H1 (cell line): ENCODE results near the gene FOXRED1. TPM values are rescaled to one million over a fixed set of nuclear protein-coding genes. Genes with fewer than 3 reads are reported as not detected.

Experiments used
- CTCF ChIA-PET: fragments of 300-600 bp; sonication (Branson Sonifier 250); formaldehyde crosslinking; loops from one replicate; lab custom pipeline; 2021; ENCODE audit not compliant: partially characterized antibody; lab: Charles Lee
- POLR2A ChIA-PET: fragments of 300-600 bp; sonication (Branson Sonifier 250); formaldehyde crosslinking; loops from one replicate; lab custom pipeline; 2021; ENCODE audit warnings: inconsistent platforms; ENCODE audit not compliant: partially characterized antibody; lab: Charles Lee
- DNase-seq, 2 experiments: peaks; one replicate each; pipeline versions ENCODE4 v3.0.0 to v3.0.0-alpha.2; 2010 to 2022; ENCODE audit warnings: low spot score in 2 of 2, low read depth in 1 of 2, mixed read lengths in 1 of 2
- FAIRE-seq: peaks from 2 replicates; lab custom pipeline; 2011; peaks lifted over from hg19 to GRCh38; lab: Jason Lieb, UNC
- H2AFZ ChIP-seq: 2 replicates; pipeline ENCODE4 v1.8.1; 2012; ENCODE audit warnings: low read length, inconsistent platforms
- H2AK5ac ChIP-seq: 2 replicates; pipeline ENCODE4 v1.6.1; 2013; ENCODE audit warnings: low read depth, low read length
- H2BK120ac ChIP-seq: replicated peaks from 2 replicates; pipeline ENCODE3; 2013; ENCODE audit warnings: low read depth, low read length, inconsistent platforms
- H2BK12ac ChIP-seq: 2 replicates; pipeline ENCODE4 v1.6.1; 2013; ENCODE audit warnings: low read depth, low read length
- H2BK15ac ChIP-seq: 2 replicates; pipeline ENCODE4 v1.6.1; 2013; ENCODE audit warnings: low read length
- H2BK20ac ChIP-seq: 2 replicates; pipeline ENCODE4 v1.6.1; 2013; ENCODE audit warnings: low read length
- H2BK5ac ChIP-seq: 2 replicates; pipeline ENCODE4 v1.6.1; 2013; ENCODE audit warnings: low read depth, low read length
- H3K14ac ChIP-seq: 2 replicates; pipeline ENCODE4 v1.6.1; 2013; ENCODE audit warnings: inconsistent platforms; ENCODE audit not compliant: insufficient read length
- H3K18ac ChIP-seq: 2 replicates; pipeline ENCODE4 v1.6.1; 2013; ENCODE audit warnings: low read length; ENCODE audit errors: extremely low read depth
- H3K23ac ChIP-seq: 2 replicates; pipeline ENCODE4 v1.6.1; 2013; ENCODE audit warnings: inconsistent platforms; ENCODE audit not compliant: insufficient read length
- H3K23me2 ChIP-seq: 2 replicates; pipeline ENCODE4 v1.6.1; 2013; ENCODE audit warnings: low read depth, low read length
- H3K27ac ChIP-seq: 2 replicates; pipeline ENCODE4 v1.6.1; 2011; ENCODE audit warnings: low read depth, low read length, inconsistent platforms
- H3K27me3 ChIP-seq, 4 experiments: replicated peaks in 1 of 4; 1 replicate in 1 of 4; 2 replicates in 3 of 4; pipeline versions ENCODE4 v1.6.1 to v1.8.1; 2011 to 2013; ENCODE audit warnings: low read length in 3 of 4, mild to moderate bottlenecking in 3 of 4, inconsistent platforms in 2 of 4, mixed read lengths in 2 of 4, moderate library complexity in 1 of 4; ENCODE audit not compliant: control insufficient read depth in 3 of 4, insufficient read depth in 3 of 4; ENCODE audit errors: extremely low read depth in 1 of 4
- H3K36me3 ChIP-seq, 4 experiments: 2 replicates each; pipeline versions ENCODE4 v1.6.1 to v1.8.1; 2011 to 2013; ENCODE audit warnings: mild to moderate bottlenecking in 4 of 4, low read length in 3 of 4, moderate library complexity in 2 of 4, control low read depth in 1 of 4, inconsistent platforms in 1 of 4; ENCODE audit not compliant: insufficient read depth in 4 of 4, control insufficient read depth in 2 of 4
- H3K4ac ChIP-seq: replicated peaks from 2 replicates; pipeline ENCODE3; 2013; ENCODE audit warnings: low read length, low read depth, mixed read lengths, inconsistent platforms; ENCODE audit not compliant: insufficient read length
- H3K4me1 ChIP-seq, 4 experiments: replicated peaks in 1 of 4; 1 replicate in 1 of 4; 2 replicates in 3 of 4; pipeline versions ENCODE4 v1.6.1 to v1.8.1; 2011 to 2013; ENCODE audit warnings: low read length in 3 of 4, inconsistent platforms in 2 of 4, mixed read lengths in 1 of 4; ENCODE audit not compliant: insufficient read depth in 4 of 4, control insufficient read depth in 3 of 4
- H3K4me2 ChIP-seq, 2 experiments: 2 replicates each; pipeline versions ENCODE4 v1.6.1 to v1.8.1; 2011 to 2013; ENCODE audit warnings: low read depth in 2 of 2, low read length in 2 of 2, control low read depth in 1 of 2, inconsistent platforms in 1 of 2, mild to moderate bottlenecking in 1 of 2; ENCODE audit not compliant: insufficient read depth in 1 of 2
- H3K4me3 ChIP-seq, 4 experiments: fragments of 200-600, 300-600 bp in 1 of 4; sonication (generic), shearing (Covaris generic), sonication (Bioruptor Twin) in 1 of 4; 2 replicates each; pipeline versions ENCODE4 v1.5.1 to v1.8.1; 2011 to 2016; ENCODE audit warnings: low read length in 4 of 4, low read depth in 3 of 4, control low read depth in 2 of 4, inconsistent platforms in 2 of 4, mild to moderate bottlenecking in 2 of 4, mixed read lengths in 1 of 4, moderate library complexity in 1 of 4; ENCODE audit not compliant: insufficient read depth in 2 of 4; ENCODE audit errors: extremely low read depth in 1 of 4
- H3K56ac ChIP-seq: replicated peaks from 2 replicates; pipeline ENCODE3; 2013; ENCODE audit warnings: low read depth, mild to moderate bottlenecking, mixed read lengths, low read length, inconsistent platforms; ENCODE audit not compliant: insufficient read length
- H3K79me1 ChIP-seq: 2 replicates; pipeline ENCODE4 v1.6.1; 2013; ENCODE audit warnings: low read depth, low read length, control low read depth
- H3K79me2 ChIP-seq, 2 experiments: 2 replicates each; pipeline versions ENCODE4 v1.6.1 to v1.8.1; 2012 to 2013; ENCODE audit warnings: low read length in 2 of 2, mild to moderate bottlenecking in 2 of 2, inconsistent platforms in 1 of 2; ENCODE audit not compliant: insufficient read depth in 2 of 2, control insufficient read depth in 1 of 2
- H3K9ac ChIP-seq, 4 experiments: replicated peaks in 1 of 4; 1 replicate in 1 of 4; 2 replicates in 3 of 4; pipeline versions ENCODE4 v1.6.1 to v1.8.1; 2011 to 2013; ENCODE audit warnings: low read depth in 3 of 4, low read length in 3 of 4, control low read depth in 2 of 4, mild to moderate bottlenecking in 2 of 4, moderate library complexity in 2 of 4, inconsistent platforms in 1 of 4; ENCODE audit errors: extremely low read depth in 1 of 4
- H3K9me3 ChIP-seq, 2 experiments: 2 replicates each; pipeline versions ENCODE4 v1.6.1 to v1.8.1; 2012 to 2013; ENCODE audit warnings: mild to moderate bottlenecking in 2 of 2, moderate library complexity in 2 of 2, control low read depth in 1 of 2, inconsistent platforms in 1 of 2, low read depth in 1 of 2, low read length in 1 of 2, mixed read lengths in 1 of 2; ENCODE audit not compliant: insufficient read depth in 2 of 2
- H4K20me1 ChIP-seq, 2 experiments: replicated peaks in 1 of 2; 2 replicates each; pipeline versions ENCODE3 to v1.8.1; 2011 to 2013; ENCODE audit warnings: inconsistent platforms in 2 of 2, low read length in 2 of 2, mild to moderate bottlenecking in 1 of 2; ENCODE audit not compliant: insufficient read depth in 2 of 2, control insufficient read depth in 1 of 2
- H4K5ac ChIP-seq: 2 replicates; pipeline ENCODE4 v1.6.1; 2013; ENCODE audit warnings: low read length, low read depth, mixed read lengths, inconsistent platforms; ENCODE audit not compliant: insufficient read length
- H4K8ac ChIP-seq: 2 replicates; pipeline ENCODE4 v1.8.0; 2013; ENCODE audit warnings: mild to moderate bottlenecking, moderate library complexity, low read length, inconsistent platforms; ENCODE audit not compliant: insufficient read depth; ENCODE audit errors: extremely low read depth
- H4K91ac ChIP-seq: replicated peaks from 2 replicates; pipeline ENCODE3; 2013; ENCODE audit warnings: low read length, mixed read lengths, inconsistent platforms; ENCODE audit not compliant: insufficient read length
- ASH2L ChIP-seq: fragments of 200-600, 300-600 bp; sonication (generic); IDR thresholded peaks from one replicate; pipeline ENCODE4 v1.7.1; 2017; ENCODE audit warnings: low read length
- ATF3 ChIP-seq: IDR thresholded peaks from 2 replicates; pipeline ENCODE4 v1.6.1; 2011; ENCODE audit warnings: low read depth, mild to moderate bottlenecking, low read length; ENCODE audit not compliant: insufficient read depth
- BRCA1 ChIP-seq: IDR thresholded peaks from 2 replicates; pipeline ENCODE4 v1.6.1; 2012; ENCODE audit warnings: low read depth, low read length, improper control_type of control experiment
- CHD2 ChIP-seq: IDR thresholded peaks from 2 replicates; pipeline ENCODE4 v1.6.1; 2012; ENCODE audit warnings: low read length, improper control_type of control experiment
- CTBP2 ChIP-seq: IDR thresholded peaks from 2 replicates; pipeline ENCODE4 v1.7.0; 2011; ENCODE audit warnings: borderline replicate concordance, mild to moderate bottlenecking, moderate library complexity, mixed read lengths, low read length; ENCODE audit not compliant: insufficient read depth, insufficient read length
- CTCF ChIP-seq, 3 experiments: IDR thresholded peaks; 1 replicate in 2 of 3; 2 replicates in 1 of 3; pipeline versions ENCODE4 v1.5.1 to v1.6.1; 2011; ENCODE audit warnings: low read length in 3 of 3, mild to moderate bottlenecking in 3 of 3, inconsistent platforms in 2 of 3, low read depth in 1 of 3, moderate library complexity in 1 of 3; ENCODE audit not compliant: insufficient read depth in 1 of 3; ENCODE audit errors: control extremely low read depth in 1 of 3
- HDAC6 ChIP-seq: IDR thresholded peaks from one replicate; pipeline ENCODE4 v1.7.1; 2012; ENCODE audit warnings: low read depth, mild to moderate bottlenecking, inconsistent platforms, low read length, moderate library complexity
- KDM5A ChIP-seq: fragments of 200-600 bp; IDR thresholded peaks from 2 replicates; pipeline ENCODE4 v1.7.1; 2012; ENCODE audit warnings: mild to moderate bottlenecking, low read length, inconsistent platforms, mixed read lengths
- POLR2A ChIP-seq, 2 experiments: IDR thresholded peaks; 1 replicate in 1 of 2; 2 replicates in 1 of 2; pipeline ENCODE4 v1.6.1; 2011; ENCODE audit warnings: low read depth in 2 of 2, low read length in 2 of 2, mild to moderate bottlenecking in 2 of 2; ENCODE audit errors: control extremely low read depth in 1 of 2
- RBBP5 ChIP-seq: IDR thresholded peaks from 2 replicates; pipeline ENCODE4 v1.7.1; 2012; ENCODE audit warnings: low read depth, mild to moderate bottlenecking, inconsistent platforms, low read length, moderate library complexity, borderline replicate concordance
- RFX5 ChIP-seq: IDR thresholded peaks from 2 replicates; pipeline ENCODE4 v1.6.1; 2011; ENCODE audit warnings: low read depth, low read length, improper control_type of control experiment, borderline replicate concordance
- TEAD4 ChIP-seq: IDR thresholded peaks from 2 replicates; pipeline ENCODE4 v1.6.1; 2012; ENCODE audit warnings: low read depth, low read length, inconsistent platforms, mixed read lengths
- WGBS, 2 experiments: shearing (Covaris generic) in 1 of 2; methylation state at CpG; one replicate each; pipeline versions ENCODE4 v1.1.6 to v1.1.7; 2013 to 2015; ENCODE audit warnings: low lambda C conversion rate in 2 of 2, mixed read lengths in 2 of 2, inconsistent platforms in 1 of 2, low coverage in 1 of 2, missing lambda C conversion rate in 1 of 2; ENCODE audit not compliant: insufficient replicate concordance in 2 of 2, insufficient coverage in 1 of 2, insufficient read length in 1 of 2; ENCODE audit errors: extremely low coverage in 1 of 2, missing lambda C conversion rate in 1 of 2; 5-methylcytosine and 5-hydroxymethylcytosine counted together
- polyA plus RNA-seq, 7 experiments: library from polyadenylated mRNA; depleted of rRNA in 3 of 7; stranded (reverse) in 5 of 7; unstranded in 2 of 7; fragments of >200 nt in 5 of 7; fragments of 200-250 nt in 2 of 7; gene quantifications; 1 replicate in 5 of 7; 2 replicates in 1 of 7; 4 replicates in 1 of 7; pipeline versions ENCODE4 v1.2.1 to v1.2.3, GENCODE V29; 2011 to 2013; ENCODE audit warnings: missing spikeins in 2 of 7, mixed read lengths in 2 of 7
- total RNA-seq: library from RNA; stranded (reverse); fragmentation: NEBNext Ultra II Directional; extraction: Animal tissue kit (Norgen Biotek cat#: 25700); gene quantifications from 2 replicates; pipeline ENCODE4 v1.2.1, GENCODE V29; 2021

FOXRED1 gene
- total and polyA plus RNA-seq, 2 of the 8 experiments (the other 6 are each of a cell fraction or from before 2014, with no cell fraction given), result 48.8 to 99.4 TPM

- Histone ChIP-seq H4K5ac (no peak overlapping the region), H3K9ac (no peak overlapping the region), H2AFZ (no peak overlapping the region), H3K4me1 (no peaks in the 10 kb centered on the region; a peak in 1 of 7 replicates), H4K20me1 (peaks cover 0 to 1% of the 10 kb centered on the region in 2 experiments), H4K91ac (no peak overlapping the region), H3K56ac (no peak overlapping the region), H3K79me1 (peaks cover 2% of the 10 kb centered on the region; the same call in 1 of the 2 replicates), H3K9me3 (no peaks in the 10 kb centered on the region), H3K4ac (no peak overlapping the region), H2BK20ac (no peak overlapping the region), H2BK12ac (no peak overlapping the region), H3K36me3 (peaks cover 0 to 4% (median 2%) of the 10 kb centered on the region in 4 experiments; a peak in 2 of 8 replicates), H3K23me2 (no peaks in the 10 kb centered on the region), H3K27ac (no peak overlapping the region), H3K4me2 (no peak overlapping the region), H3K14ac (no peak overlapping the region), H2BK120ac (no peak overlapping the region), H3K79me2 (no peaks in the 10 kb centered on the region), H3K27me3 (no peaks in the 10 kb centered on the region), H3K4me3 (no peak overlapping the region), H2AK5ac (no peak overlapping the region), H2BK5ac (no peak overlapping the region), H3K23ac (no peak overlapping the region), H4K8ac (no peak overlapping the region), H3K18ac (no peak overlapping the region), H2BK15ac (no peak overlapping the region)
- no peak for DNase-seq
- FAIRE-seq, result no peak
- 95% methylated on average over 5 of the region's 5 CpGs; no CpG with 5 or more reads in 1 of the 2 experiments for WGBS, 2 experiments
- ChIA-PET POLR2A (no interaction called here), CTCF (interaction anchor here (1.2 kb wide), 1 partner anchor 131 kb away, joined by 3 read pairs; no protein-coding TSS in a partner anchor)
- no peak for TF ChIP-seq HDAC6
- no peak for TF ChIP-seq CHD2
- no peak for TF ChIP-seq CTBP2
- no peak for TF ChIP-seq RBBP5
- no peak for TF ChIP-seq ASH2L
- TF ChIP-seq BRCA1, result no peak
- no peak for TF ChIP-seq CTCF (IDR thresholded peaks at IDR 0.05; ENCODE audit: control extremely low read depth in 1 of 3, insufficient read depth in 1 of 3, low read depth in 1 of 3, low read length in 3 of 3)
- no peak for TF ChIP-seq KDM5A
- TF ChIP-seq RFX5, result no peak
- TF ChIP-seq POLR2A (IDR thresholded peaks at IDR 0.05; ENCODE audit: control extremely low read depth in 1 of 2, low read depth in 2 of 2, low read length in 2 of 2), result no peak
- no peak for TF ChIP-seq TEAD4
- TF ChIP-seq ATF3, result no peak
Observed at GRCh38 chr11:126313826-126314225, 44.9 kb downstream of the FOXRED1 start.
